IPS-18c (cell line): ENCODE results near the gene SLC13A2.
"Not testable (repeated sequence)": the region's sequence is repeated elsewhere in the genome, so short reads cannot be mapped to it uniquely, and the experiment has no call there.

Experiments used
- H3K4me3 ChIP-seq: 2 replicates; pipeline ENCODE4 v1.7.0; 2013; ENCODE audit warnings: low read depth, mild to moderate bottlenecking, low read length, moderate library complexity; ENCODE audit not compliant: insufficient read depth
- H3K9me3 ChIP-seq: one replicate; pipeline ENCODE4 v1.6.1; 2013; ENCODE audit warnings: mild to moderate bottlenecking, low read length, moderate library complexity; ENCODE audit not compliant: control insufficient read depth, insufficient read depth

The SLC13A2 gene

GRCh38 chr17:28468033-28468735 lies 5.3 kb upstream of the SLC13A2 start:
- not testable (repeated sequence) for H3K9me3 ChIP-seq, H3K4me3 ChIP-seq

- no peaks in the 10 kb centered on the region for H3K9me3 ChIP-seq
- no peak overlapping the region for H3K4me3 ChIP-seq
These were observed 4.7 kb upstream of the SLC13A2 start for GRCh38 chr17:28468781-28469180.

- Histone ChIP-seq H3K9me3 (no peaks in the 10 kb centered on the region), H3K4me3 (no peak overlapping the region)
These were observed 4.1 kb upstream of the SLC13A2 start for GRCh38 chr17:28469376-28469775.

- Histone ChIP-seq H3K9me3 (no peaks in the 10 kb centered on the region), H3K4me3 (no peak overlapping the region)
These were observed 3.1 kb upstream of the SLC13A2 start for GRCh38 chr17:28470266-28470913.

GRCh38 chr17:28470914-28471366 lies 2.5 kb upstream of the SLC13A2 start:
- no peak overlapping the region for H3K4me3 ChIP-seq
- H3K9me3 ChIP-seq = no peaks in the 10 kb centered on the region

- Histone ChIP-seq H3K9me3 (no peaks in the 10 kb centered on the region), H3K4me3 (no peak overlapping the region)
These were observed 1.7 kb upstream of the SLC13A2 start for GRCh38 chr17:28471531-28472342.

- Histone ChIP-seq H3K9me3 (no peaks in the 10 kb centered on the region), H3K4me3 (no peak overlapping the region)
These were observed 460 bp upstream of the SLC13A2 start for GRCh38 chr17:28472871-28473497.

- H3K9me3 ChIP-seq = no peaks in the 10 kb centered on the region
- no peak overlapping the region for H3K4me3 ChIP-seq
These were observed 677 bp downstream of the SLC13A2 start for GRCh38 chr17:28474111-28474531.

- H3K4me3 ChIP-seq = no peak overlapping the region
- no peaks in the 10 kb centered on the region for H3K9me3 ChIP-seq
These were observed 1.9 kb downstream of the SLC13A2 start for GRCh38 chr17:28475151-28475900.

- no peaks in the 10 kb centered on the region for H3K9me3 ChIP-seq
- no peak overlapping the region for H3K4me3 ChIP-seq
These were observed 2.8 kb downstream of the SLC13A2 start for GRCh38 chr17:28476076-28476865.

- H3K4me3 ChIP-seq = no peak overlapping the region
- no peaks in the 10 kb centered on the region for H3K9me3 ChIP-seq
These were observed 4.5 kb downstream of the SLC13A2 start for GRCh38 chr17:28477928-28478327.

- Histone ChIP-seq H3K4me3 (no peak overlapping the region), H3K9me3 (no peaks in the 10 kb centered on the region)
These were observed 5.5 kb downstream of the SLC13A2 start for GRCh38 chr17:28478712-28479615.

- no peaks in the 10 kb centered on the region for H3K9me3 ChIP-seq
- no peak overlapping the region for H3K4me3 ChIP-seq
These were observed 6.8 kb downstream of the SLC13A2 start for GRCh38 chr17:28480278-28480677.

GRCh38 chr17:28480799-28481571 lies 7.5 kb downstream of the SLC13A2 start:
- Histone ChIP-seq H3K4me3 (no peak overlapping the region), H3K9me3 (no peaks in the 10 kb centered on the region)
